Measurements from ENCODE around the gene SNX33. TPM values are rescaled to one million over a fixed set of nuclear protein-coding genes. Genes with fewer than 3 reads are reported as not detected.
"Not testable (repeated sequence)": the region's sequence is repeated elsewhere in the genome, so short reads cannot be mapped to it uniquely, and the experiment has no call there.

SNX33 gene
- total RNA-seq, 1 donor from 2014 or later, result 14.5 TPM

DNA sequence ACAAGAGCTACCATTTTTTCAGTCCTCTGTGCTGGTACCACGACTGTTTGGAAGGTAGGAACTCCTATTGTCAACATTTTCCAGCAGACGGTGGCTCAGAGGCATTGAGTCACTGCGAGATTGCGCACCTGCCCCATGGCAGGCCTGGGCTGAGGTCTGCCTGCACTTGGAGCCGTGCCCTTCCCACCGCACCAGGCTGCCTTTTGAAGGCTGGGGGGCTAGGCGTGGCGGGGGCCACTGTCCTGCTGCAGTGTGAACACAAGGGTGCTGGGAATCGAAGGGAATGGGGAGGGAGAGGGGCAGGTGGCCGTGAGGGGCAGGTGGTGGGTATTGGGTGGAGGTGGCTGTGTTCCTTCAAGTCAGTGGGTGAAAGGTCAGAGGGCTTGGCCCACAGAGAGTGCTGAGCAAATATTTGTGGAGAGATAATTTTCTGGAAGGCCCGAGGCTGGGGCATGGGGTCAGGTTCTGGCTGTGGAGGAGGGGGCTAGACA, 16.3 kb downstream of the SNX33 start:
- no peak for DNase-seq

DNA sequence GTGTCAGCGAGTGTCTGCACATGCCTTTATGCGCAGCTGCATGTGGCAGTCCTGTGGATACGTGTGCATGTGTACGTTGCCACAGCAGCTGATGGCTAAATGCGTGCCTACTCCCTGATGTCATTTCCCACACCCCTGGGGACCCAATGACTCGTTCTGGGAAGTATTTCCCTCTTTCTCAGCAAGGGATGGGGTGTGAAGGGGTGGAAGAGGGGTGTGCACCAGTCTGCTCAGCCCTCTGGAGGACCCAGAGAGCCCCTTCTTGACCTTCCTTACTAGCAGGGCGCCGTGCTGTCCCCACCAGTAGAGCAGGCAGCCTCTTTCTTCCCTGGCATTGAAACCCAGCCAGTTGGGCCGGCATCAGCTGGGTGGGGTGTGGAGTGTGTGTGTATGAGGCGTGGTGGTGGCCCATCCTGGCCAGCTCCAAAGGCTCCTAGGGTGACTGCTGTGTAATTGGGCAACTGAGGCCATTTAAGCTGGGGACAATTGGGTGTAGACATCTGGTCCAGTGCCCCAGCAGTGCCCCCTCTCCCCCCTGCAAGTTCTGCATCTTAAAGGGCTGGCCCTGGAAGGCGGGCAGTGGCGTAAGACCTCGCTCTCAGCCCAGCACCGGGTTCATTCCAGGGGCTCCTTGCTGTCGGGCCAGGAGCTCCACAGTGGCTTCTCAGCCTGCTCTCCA, 19.2 kb downstream of the SNX33 start:
- peak; percentile 92 for DNase-seq

DNA sequence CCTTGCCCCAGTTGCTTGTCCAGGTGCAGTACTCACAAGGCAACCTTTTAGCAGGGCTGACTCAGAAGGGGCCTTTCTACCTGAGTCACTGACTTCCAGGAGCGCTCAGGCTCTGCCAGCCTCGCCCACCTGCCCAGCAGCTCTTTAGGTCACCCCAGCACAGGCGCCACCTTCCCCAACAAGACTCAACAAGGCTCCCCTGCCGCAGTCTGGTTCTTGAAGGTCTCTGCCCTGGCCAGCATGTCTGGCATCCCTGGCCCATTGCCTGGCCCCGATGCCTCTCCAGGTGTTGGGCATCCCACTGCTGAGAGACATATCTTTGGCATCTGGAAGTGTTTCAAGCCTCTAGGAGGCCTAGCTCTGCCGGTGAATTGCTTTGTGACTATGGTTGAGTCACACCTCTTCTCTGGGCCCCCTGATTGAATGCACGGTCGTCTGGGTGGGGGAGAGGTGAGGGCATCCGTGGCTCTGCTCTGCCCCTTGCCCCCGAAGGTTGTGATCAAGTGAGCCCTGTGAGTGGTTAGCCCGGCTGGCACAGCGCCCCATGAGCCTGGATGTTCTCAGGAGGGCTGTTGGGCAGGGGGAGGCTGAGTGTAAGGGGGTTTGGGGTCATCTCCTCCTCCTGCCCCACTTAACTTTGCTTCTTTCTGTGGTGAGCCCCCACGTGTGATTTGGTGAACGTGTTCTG, 21.6 kb downstream of the SNX33 start:
- DNase-seq, result no peak

DNA sequence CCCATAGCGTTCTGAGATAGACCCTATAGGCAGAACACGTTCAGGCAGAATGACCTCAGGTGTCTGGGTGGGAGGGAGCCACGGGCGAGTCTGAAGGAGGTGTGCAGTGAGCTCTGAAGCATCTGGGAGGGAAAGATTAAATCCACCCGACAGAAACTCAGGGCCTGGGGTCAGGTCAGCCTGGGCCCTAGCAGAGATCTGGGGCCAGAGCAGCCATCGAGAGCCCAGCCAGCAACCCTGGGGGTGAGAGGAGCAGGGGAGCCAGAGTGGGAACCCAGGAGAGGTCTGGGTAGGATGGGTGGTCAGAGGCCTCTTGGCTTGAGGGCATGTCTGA, 22.1 kb downstream of the SNX33 start:
- DNase-seq, result no peak

DNA sequence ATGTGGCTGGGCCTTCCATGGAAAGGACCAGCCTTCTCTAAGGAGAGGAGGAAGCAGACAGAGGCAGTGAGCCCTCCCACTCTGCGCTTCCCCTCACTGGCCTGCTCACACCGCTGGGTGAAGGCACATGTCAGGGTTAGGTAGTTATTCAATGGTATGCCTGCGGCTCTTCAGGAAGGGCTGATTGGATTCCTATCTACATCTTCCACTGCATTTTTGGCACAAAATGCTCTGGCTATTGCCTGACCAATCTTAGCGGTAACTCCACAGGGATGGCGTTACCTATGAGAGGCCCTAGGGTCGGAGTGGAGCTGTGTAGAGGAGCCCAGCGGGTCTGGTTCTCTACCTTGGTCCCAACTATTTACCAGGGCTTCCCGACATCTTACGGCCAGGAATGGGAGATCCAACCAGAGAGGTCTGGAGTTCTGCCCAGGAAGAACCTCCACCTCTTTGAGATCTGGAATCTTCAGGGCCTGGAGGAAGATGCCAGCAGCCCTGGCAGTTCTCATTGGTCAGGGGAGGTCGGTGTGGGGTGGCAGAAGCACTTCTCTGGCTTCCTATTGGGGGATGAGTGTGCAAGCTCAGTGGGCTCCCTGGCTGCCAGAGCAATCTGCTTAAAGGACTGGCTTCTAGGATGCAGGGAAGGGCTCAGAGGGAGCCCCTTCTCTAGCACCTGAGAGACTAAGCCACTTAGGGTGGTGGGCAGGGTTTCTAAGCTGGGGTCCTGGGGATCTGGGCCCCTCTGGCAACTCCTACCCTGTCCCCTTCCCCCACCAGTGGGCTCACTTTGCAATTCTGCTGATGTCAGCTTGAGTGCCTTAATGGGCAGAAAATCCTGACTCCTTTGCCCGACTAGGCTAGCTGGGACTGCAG, 24.3 kb downstream of the SNX33 start:
- peak; percentile 54 for DNase-seq

DNA sequence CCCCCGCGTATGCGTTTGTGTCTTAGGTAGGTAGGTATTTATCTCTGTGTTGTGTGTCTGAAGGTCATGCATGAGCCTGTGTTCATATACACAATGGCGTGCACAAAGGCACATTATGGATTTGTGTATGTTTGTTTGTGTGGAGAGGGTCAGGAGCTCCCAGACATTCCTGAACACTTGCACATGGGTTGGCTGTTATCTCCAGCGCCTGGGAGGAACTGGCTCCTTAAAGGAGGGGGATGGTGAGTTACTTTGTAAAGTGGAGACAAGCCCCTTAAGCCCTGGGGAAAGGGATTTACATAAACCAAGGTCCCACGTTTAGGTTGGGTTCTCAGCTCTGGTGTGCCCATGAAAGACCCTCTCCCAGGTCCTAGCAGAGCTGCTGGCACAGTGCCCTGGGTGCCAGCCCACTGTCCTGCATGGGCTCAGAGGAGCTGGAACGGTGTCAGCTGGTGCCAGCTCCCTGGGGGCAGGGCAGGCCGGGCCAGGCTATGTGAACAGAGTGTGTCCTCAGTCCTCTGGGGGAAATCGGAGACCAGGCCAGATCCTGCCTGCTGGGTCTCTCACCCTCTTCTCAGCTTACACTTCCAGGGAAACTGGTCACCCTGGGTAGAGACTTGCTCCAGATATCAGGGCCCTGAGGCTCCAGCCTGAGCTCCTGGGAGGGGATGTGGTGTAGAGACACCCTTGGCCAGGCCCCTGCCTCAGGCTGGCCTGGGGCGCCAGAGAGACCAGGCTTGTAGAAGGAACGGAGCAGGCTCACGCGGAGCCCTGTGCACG, 25.1 kb downstream of the SNX33 start:
- peak; percentile 74 for DNase-seq

DNA sequence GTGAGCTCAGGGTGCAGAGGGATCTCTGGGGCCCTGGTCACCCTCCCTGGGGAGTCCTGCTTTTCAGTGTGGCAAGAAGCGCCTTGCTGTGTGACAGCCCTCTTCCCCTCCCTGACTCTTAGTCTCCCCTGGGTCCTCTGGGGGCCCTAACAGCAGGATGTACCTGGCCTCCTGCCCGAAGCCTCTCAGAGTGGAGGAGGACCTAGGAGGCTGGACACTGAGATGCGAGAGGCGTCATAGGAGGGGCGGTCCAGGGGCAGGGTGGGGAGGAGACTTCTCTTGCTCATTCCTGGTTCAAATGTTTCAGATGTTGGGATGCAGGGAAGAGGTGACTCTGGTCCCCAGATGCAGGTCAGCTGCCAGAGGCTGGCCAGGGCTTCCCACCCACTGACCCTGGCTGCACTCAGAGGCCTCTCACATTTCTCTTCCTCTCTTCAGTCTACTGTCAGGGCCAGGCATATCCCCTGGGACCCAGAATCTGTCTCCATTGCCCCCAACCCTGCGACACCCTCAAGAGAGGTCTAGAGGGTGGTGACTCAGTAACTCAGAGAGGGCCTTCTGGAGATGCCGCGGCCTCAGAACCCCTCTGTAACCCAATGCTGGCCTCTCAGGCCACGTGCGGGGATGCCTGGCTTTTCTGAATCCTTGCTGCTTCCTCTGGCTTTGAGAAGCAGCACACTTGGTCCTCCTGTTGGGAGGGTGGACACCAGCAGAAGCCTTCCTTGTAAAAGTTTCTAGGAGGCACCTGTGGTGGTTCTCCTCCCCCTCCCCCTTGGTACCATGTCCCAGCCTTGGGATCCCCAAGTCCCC, 25.9 kb downstream of the SNX33 start:
- DNase-seq, result peak; percentile 89

DNA sequence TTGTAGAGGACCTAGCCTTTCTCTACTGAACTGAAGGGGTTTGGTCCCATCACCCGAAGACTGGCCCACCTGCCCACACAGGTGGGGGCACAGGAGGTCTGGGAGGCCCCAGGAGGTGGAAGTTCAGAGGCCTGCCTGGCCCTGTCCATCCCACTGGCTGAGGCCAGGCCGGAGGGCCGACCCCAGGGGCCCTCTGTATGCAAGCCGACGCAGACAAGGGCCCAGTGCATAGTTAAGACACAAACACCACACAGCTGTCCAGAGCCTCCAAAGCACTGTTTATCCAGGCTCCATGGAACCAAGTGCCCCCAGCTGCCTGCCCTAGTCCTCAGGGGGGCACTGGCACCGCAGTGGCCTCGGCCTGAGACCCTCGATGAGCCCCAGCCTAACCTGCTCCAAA, 26.7 kb downstream of the SNX33 start:
- DNase-seq, result no peak

DNA sequence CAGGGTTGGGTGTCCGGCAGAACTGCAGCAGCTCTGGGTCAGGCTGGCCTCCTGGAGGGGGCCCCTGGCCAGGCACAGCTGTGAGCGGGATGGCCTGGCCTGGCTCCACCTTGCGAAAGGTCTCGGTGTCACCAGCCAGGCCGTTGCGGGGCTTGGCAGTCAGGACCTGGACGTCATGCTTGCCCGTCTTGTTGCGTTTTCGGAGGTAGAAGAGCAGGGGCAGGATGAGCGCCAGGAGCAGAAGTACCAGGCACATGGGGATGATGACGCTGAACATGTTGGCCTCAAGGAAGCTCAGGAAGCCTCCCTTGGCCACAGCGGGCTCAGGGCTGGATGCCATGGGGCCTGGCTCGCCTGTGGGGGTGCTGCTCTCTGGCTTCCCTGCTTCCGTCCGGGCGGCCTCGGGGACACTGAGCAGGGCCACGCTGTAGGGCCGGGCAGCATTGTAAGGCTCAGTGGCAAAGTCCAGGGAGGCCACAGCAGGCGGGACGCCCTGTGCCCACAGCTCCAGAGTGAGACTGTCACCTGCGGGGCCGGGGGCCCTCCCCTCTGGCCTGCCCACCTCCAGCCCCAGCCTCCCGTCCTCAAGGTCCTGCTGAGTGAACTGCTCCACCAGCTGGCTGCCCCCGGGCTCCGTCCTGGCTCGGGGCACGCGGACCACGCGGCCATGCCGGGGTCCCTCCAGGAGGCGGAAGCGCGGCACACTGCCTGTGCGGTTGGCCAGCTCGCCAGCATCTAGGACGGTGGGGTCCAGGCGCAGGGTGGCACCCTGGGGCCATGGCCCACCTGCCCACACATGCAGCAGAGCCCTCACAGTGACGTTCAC, 28.1 kb downstream of the SNX33 start:
- no peak for DNase-seq

DNA sequence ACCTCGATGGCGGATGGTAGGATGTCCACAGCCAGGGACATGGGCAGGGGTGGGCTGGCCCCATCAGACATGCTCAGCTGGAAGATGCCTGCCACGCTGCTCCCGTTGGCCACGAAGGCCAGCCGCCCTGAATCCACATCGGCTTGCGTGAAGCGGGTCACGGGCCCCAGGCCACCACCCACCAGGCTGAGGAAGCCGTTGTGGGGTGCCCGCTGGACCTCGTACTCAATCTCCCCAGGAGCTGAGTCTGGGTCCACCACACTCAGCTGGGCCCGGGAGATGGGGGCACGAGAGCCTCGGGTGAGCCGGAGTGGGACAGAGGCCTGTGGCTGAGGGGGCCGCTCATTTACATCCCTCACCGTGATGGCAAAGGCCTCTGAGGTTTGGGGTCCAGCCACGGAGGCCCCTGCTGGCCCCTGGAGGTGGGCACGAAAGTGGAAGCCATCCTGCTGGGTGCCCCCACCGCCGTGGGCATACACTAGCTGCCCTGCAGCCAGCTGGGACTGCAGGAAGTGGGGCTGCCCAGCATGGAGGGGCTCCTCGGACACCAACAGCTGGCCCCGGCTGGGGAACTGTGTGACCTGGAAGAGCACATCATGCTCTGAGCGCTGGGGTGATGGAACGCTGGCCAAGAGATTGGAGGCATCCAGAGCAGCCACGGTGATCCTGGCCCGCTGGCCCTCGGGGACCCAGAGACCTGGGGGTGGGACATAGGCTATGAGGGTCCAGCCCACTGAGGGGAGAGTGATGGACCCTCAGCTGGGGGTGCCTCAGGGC, 29.2 kb downstream of the SNX33 start:
- no peak for DNase-seq

DNA sequence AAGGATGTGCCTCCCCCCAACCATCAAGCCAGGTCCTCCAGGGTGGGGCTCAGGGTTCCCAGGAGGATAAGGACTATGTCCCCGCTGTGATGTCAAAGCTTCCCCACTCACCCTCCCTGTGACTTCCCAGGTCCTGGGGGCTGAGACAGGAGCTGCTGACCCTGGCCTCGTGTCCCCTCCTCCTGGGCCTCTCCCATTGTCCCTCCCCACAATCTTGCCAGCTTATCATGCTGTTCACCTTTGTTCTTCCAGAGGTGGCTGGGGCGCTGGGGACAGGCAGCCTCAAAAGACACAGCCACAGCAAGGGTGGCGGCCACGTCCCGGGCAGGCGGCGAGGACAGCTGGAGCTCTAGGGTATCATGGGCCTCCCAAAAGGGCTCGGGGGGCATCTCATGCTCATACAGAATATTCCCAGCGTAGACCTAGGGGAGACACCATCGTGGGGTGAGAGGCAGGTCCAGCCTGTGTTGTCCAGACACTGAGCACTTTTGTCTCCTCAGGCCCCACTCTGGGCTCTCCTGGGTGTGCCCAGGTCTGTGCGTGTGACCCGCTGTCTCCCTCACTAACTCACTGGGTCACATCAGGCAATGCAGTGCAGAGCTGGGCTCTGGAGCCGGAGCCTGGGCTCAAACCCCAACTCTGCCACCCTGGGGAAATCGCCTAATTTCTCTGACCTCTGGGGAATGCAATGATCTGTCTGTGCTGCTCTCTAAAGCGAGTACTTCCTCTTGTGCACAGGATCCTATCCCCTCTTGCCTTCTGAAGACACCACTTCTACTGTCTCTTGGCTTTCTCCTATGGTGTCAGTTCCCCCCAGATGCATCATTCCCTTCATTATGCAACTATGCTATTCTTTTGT, 30.0 kb downstream of the SNX33 start:
- no peak for DNase-seq

DNA sequence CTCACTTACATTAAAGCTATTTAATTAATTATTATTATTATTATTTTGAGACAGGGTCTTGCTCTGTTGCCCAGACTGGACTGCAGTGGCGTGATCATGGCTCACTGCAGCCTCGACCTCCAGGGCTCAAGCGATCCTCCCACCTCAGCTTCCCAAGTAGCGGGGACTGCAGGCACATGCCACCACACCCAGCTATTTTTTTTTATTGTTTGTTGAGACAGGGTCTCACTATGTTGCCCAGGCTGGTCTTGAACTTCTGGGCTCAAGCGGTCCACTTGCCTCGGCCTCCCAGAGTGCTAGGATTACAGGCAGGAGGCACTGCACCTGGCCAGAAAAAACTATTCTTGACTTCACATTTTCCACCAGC, 30.6 kb downstream of the SNX33 start:
- DNase-seq, result not testable (repeated sequence)

DNA sequence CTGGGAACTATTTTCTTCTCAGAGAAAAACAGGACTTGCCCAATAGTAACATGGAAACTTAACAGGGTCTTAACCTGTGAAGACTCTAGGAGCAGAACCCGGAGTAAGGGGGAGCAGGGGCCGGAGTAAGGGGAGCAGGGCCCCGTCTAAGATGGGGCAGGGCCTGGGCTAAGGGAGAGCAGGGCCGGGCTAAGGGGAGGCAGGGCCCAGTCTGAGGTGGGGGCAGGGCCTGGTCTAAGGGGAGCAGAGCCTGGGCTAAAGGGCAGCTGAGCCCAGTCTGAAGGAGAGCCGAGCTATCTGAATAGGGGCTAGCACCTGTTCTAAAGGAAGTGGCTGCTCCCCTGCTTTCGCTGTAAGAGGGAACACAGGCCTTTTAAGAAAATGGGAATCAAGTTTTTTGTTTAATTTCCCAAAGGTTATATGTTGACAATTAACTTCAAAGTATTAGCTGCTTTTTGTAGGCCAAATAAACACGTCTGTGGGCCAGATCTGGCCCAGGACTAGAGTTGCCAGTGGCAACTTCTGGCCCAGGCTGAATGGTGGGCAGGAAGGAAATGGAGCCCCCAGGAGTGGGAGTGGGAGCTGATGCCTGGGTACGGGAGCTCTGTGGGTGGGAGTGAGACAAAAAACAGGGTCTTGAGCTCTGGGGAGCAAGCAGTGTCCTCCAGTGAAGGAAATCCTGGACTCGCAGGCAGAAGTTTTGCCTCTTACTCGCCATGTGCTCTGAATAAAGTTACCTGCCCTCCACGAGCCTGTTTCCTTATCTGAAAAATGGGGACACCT, 32.5 kb downstream of the SNX33 start:
- DNase-seq, result no peak

DNA sequence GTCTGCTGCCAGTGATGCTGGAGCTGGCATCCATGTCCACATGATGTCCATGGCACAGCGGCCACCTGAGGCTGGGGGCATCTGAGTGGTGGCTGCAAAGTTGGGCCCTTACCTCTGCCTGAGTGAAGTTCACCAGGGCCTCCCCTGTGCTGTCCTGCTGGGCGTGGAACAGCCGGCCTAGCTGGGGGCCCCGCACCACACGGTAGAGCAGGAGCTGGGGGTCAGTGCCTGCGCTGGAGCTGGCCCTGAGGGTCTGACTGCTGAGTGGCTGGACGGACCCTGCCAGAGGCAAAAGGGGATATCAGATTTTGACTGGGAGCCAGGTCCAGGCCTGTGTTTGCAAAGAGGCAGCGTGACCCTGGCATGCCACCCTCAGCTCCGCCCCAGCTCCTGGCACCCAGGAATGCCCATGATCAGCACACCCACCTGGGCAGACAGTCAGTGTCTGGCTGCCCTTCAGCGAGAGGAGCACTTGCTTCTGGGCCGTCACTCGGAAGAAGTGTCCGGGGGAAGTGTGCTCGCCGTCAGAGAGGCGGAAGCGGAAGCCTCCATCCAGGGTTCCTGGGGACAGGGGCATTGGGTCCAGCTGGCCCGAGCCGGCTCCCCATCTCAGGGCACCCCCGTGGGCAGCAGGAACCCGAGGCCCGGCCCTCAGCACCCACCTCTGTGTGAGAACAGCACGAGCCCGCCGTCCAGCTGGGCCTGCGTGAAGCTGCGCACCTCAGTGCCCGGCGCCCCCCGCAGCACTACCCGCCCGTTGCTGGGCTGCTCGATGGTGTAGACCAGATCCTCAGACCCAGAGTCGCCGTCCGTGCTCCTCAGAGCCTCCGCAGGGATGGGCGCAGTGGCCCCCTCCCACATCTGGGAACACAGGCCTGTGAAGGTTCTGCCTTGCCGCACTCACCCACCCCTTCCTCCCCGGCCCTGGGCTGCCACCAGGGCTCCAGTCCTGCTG, 34.7 kb downstream of the SNX33 start:
- no peak for DNase-seq

DNA sequence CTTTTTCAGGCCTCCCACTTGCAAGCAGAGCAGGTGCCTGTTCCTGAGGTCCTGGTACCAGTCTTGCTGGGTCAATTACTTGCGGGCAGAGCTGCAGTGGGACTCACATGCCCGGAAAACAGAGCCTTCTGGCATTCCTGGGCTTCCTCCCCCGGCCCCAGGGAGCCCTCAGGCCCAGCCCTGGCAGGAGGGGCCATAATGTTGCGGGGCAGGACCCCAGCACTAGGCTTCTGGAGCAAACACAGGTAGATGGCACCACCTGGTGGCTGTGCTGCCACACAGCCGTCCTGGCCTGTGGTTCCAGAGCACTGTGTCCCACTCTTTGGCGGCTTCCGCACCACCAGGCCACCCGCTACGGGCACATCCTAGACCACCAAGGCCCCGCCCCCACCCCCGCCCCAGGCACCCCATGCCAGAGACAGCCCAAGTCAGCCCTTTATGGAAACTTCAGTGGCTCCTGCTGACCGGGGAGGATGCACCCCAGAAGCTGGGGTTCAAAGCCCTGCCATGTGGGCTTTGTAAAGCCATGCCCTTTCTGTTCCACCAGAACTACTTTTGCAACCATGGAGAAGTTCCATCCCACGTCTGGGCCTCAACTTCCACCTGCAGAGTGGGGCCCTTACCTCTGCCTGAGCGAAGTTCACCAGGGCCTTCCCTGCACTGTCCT, 36.1 kb downstream of the SNX33 start:
- peak; percentile 68 for DNase-seq

DNA sequence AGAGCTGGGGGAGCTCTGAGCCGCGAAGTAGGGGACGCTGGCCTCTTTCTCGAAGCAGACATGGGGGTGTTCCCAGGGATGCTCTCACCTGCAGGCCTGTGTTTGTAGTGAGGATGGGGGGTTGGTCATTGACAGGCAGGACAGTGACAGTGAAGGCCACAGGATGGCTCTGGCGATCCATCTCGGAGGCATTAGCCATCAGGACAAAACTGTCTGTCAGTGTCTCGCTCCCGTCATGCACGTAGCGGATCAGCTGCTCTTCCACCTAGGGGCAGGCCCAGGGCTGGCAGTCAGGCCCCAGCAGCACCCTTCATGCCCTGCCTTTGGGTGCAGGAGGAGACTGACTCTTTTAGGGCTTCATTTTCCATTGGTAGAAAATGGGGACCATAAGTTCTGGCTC, 36.9 kb downstream of the SNX33 start:
- DNase-seq, result no peak
